HFFc6 (cell line): ENCODE measurements around the gene STX12. TPM values are rescaled to one million over a fixed set of nuclear protein-coding genes. Genes with fewer than 3 reads are reported as not detected.
A peak's percentile ranks its signal among the peaks of the same experiment; 100 is the strongest.

Experiments
- DNase-seq: peaks from one replicate; pipeline ENCODE4 v3.0.0-alpha.2; 2018
- H3K27ac Mint-ChIP-seq: 2 replicates; pipeline ENCODE4 v1.8.0; 2020; ENCODE audit warnings: mild to moderate bottlenecking, mixed read lengths
- H3K27me3 Mint-ChIP-seq: 2 replicates; pipeline ENCODE4 v1.8.0; 2021; ENCODE audit warnings: mild to moderate bottlenecking, moderate library complexity, mixed read lengths; ENCODE audit not compliant: insufficient read depth
- H3K36me3 Mint-ChIP-seq: 2 replicates; pipeline ENCODE4 v1.8.0; 2021; ENCODE audit warnings: low read depth, mixed read lengths
- H3K4me1 Mint-ChIP-seq: 2 replicates; pipeline ENCODE4 v1.8.0; 2020; ENCODE audit warnings: low read depth, mixed read lengths
- H3K4me3 Mint-ChIP-seq: 2 replicates; pipeline ENCODE4 v1.8.0; 2020; ENCODE audit warnings: mild to moderate bottlenecking, moderate library complexity, mixed read lengths
- H3K9me3 Mint-ChIP-seq: 2 replicates; pipeline ENCODE4 v1.8.0; 2020; ENCODE audit warnings: mild to moderate bottlenecking, mixed read lengths
- CTCF ChIP-seq: fragments of 200-600 bp; sonication (generic); IDR thresholded peaks from 2 replicates; pipeline ENCODE4 v1.5.0; 2021; ENCODE audit warnings: antibody characterized with exemption, mild to moderate bottlenecking
- total RNA-seq, 6 experiments: library from RNA; stranded (reverse); fragmentation: NEBNext Ultra II Directional; extraction: Animal tissue kit (Norgen Biotek cat#: 25700); gene quantifications; 2 replicates in 1 of 6; 3 replicates in 5 of 6; pipeline ENCODE4 v1.2.3, GENCODE V29; 2021

STX12 gene
- total RNA-seq, 6 experiments from 2014 or later = 38.6 to 58.1 (median 46.2) TPM

- H3K4me3 Mint-ChIP-seq = no peak overlapping the region
- peaks cover 34% of the 10 kb centered on the region for H3K4me1 Mint-ChIP-seq
- no peaks in the 10 kb centered on the region for H3K9me3 Mint-ChIP-seq
- H3K27me3 Mint-ChIP-seq = no peaks in the 10 kb centered on the region; the same call in 1 of the 2 replicates
- no peak overlapping the region for H3K27ac Mint-ChIP-seq
- H3K36me3 Mint-ChIP-seq = peaks cover 8% of the 10 kb centered on the region
- no peak for DNase-seq
- no peak for TF ChIP-seq CTCF
These were observed 5.0 kb downstream of the STX12 start for GRCh38 chr1:27778056-27778455.

GRCh38 chr1:27779122-27779521 lies 6.1 kb downstream of the STX12 start:
- H3K27ac Mint-ChIP-seq = no peak overlapping the region
- H3K36me3 Mint-ChIP-seq = peaks cover 8% of the 10 kb centered on the region
- no peaks in the 10 kb centered on the region for H3K9me3 Mint-ChIP-seq
- H3K4me1 Mint-ChIP-seq = peaks cover 34% of the 10 kb centered on the region
- no peak overlapping the region for H3K4me3 Mint-ChIP-seq
- no peak for DNase-seq
- H3K27me3 Mint-ChIP-seq = no peaks in the 10 kb centered on the region
- no peak for TF ChIP-seq CTCF

GRCh38 chr1:27782950-27783349 lies 9.9 kb downstream of the STX12 start:
- DNase-seq = no peak
- H3K4me1 Mint-ChIP-seq = peaks cover 40% of the 10 kb centered on the region
- H3K4me3 Mint-ChIP-seq = no peak overlapping the region
- H3K36me3 Mint-ChIP-seq = no peaks in the 10 kb centered on the region
- H3K27ac Mint-ChIP-seq = no peak overlapping the region
- no peaks in the 10 kb centered on the region for H3K9me3 Mint-ChIP-seq
- TF ChIP-seq CTCF = no peak
- H3K27me3 Mint-ChIP-seq = no peaks in the 10 kb centered on the region

- H3K4me1 Mint-ChIP-seq = peaks cover 50% of the 10 kb centered on the region
- no peaks in the 10 kb centered on the region for H3K27me3 Mint-ChIP-seq
- H3K36me3 Mint-ChIP-seq = peaks cover 5% of the 10 kb centered on the region
- no peaks in the 10 kb centered on the region for H3K9me3 Mint-ChIP-seq
- H3K27ac Mint-ChIP-seq = peak overlapping the region; percentile 50; the same call in 1 of the 2 replicates
- DNase-seq = no peak
- TF ChIP-seq CTCF = no peak
- no peak overlapping the region for H3K4me3 Mint-ChIP-seq
These were observed 11.7 kb downstream of the STX12 start for GRCh38 chr1:27784700-27785099.

- Mint-ChIP-seq H3K4me1 (peaks cover 49% of the 10 kb centered on the region), H3K36me3 (peaks cover 13% of the 10 kb centered on the region), H3K27me3 (no peaks in the 10 kb centered on the region), H3K4me3 (no peak overlapping the region), H3K27ac (peak overlapping the region; percentile 84), H3K9me3 (no peaks in the 10 kb centered on the region)
- DNase-seq = peak; percentile 44
- TF ChIP-seq CTCF = no peak
These were observed 12.9 kb downstream of the STX12 start for GRCh38 chr1:27785781-27786455.
